SK-N-DZ (cell line): ENCODE results near the gene FOXN1.

ENCODE experiments used
- DNase-seq: peaks from one replicate; pipeline ENCODE4 v3.0.0-alpha.2; 2015; ENCODE audit warnings: low spot score

The FOXN1 gene

DNA sequence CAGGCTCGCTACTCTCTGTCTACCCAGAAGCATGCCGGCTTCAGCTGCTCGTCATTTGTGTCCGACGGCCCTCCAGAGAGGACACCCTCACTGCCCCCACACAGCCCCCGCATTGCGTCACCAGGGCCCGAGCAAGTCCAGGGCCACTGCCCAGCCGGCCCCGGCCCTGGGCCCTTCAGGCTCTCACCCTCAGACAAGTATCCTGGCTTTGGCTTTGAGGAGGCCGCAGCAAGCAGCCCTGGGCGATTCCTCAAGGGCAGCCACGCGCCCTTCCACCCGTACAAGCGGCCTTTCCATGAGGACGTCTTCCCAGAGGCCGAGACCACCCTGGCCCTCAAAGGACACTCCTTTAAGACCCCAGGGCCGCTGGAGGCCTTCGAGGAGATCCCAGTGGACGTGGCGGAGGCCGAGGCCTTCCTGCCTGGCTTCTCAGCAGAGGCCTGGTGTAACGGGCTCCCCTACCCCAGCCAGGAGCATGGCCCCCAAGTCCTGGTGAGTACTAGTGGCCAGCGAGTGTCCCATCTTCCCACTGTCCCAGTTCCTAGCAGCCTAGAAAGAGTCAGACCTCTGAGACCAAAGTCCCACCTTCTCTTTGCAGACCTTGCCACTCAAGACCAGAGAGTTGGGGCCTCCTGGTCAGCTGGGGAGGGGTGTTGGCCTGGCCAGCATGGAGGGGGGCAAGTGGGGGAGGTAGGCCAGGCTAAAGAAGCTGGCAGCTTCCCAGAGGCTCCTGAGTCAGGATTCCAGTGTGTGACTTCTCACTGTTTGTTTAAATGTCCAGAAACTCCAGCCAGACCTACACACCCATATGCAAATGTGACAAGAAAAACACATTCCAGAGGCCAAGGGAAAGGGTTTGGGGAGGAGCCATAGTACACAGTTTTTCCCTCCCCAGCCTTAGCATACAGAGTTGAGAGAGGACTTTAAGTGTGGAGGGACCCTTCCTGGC is 18.6 kb downstream of the FOXN1 start:
- DNase-seq, result no peak

DNA sequence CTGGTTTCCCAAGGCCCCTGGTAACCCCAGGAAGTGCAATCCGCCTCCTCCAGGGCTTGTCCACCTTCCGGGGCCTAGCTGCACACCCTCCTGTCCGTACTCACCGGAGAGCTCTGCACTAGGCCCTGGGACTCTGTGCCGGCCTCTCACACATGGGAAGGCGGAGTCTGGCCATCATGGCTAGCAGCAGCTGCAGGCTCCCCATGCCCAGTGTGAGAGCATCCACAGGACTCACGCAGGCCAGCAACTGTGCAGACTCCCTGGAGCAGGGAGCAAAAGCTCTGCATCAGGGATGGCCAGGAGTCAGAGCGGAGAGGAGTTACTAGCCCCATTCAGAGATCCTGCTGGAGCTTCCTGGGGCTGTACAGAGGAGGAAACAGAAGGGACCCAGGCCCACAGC is 20.2 kb downstream of the FOXN1 start:
- peak; percentile 55 for DNase-seq

DNA sequence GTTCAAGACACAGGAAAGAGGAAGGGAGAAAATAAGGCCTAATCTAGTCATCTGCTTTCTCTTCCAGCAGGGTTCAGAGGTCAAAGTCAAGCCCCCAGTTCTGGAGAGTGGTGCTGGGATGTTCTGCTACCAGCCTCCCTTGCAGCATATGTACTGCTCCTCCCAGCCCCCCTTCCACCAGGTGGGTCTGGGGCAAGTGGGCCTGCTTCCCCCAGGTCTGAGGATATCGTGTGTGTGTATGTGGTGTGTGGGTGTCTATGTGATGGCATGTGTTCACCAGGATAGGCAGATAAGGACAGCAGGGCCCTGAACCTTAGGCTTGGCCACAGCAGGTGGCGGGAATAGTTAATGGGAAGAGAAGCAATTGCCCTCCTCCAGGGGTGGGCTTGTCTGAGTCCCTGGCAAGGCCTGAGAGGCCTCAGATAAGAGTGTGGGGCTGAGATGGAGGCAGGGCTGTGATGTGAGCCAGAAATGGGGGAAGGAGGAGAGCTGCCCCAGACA is 21.1 kb downstream of the FOXN1 start:
- no peak for DNase-seq

DNA sequence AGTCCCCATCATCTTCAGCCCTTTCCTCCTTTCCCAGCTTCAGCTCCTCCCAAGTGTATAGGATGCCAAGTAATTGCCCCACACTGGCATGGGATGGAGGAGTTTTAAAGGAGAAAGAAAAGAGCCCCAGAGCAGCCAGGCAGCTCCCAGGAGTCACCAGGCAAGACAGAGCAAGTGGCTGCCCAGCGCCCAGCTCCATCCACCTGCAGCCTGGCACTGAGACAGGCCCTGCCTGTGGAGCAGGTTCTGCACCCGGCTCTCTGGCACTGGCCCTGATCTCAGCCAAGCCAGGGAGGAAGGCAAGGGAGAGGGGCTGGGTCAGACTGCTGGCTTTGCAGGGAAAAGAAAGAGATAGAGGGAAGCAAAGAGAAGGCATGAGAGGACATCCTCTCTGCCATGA is 21.7 kb downstream of the FOXN1 start:
- no peak for DNase-seq

DNA sequence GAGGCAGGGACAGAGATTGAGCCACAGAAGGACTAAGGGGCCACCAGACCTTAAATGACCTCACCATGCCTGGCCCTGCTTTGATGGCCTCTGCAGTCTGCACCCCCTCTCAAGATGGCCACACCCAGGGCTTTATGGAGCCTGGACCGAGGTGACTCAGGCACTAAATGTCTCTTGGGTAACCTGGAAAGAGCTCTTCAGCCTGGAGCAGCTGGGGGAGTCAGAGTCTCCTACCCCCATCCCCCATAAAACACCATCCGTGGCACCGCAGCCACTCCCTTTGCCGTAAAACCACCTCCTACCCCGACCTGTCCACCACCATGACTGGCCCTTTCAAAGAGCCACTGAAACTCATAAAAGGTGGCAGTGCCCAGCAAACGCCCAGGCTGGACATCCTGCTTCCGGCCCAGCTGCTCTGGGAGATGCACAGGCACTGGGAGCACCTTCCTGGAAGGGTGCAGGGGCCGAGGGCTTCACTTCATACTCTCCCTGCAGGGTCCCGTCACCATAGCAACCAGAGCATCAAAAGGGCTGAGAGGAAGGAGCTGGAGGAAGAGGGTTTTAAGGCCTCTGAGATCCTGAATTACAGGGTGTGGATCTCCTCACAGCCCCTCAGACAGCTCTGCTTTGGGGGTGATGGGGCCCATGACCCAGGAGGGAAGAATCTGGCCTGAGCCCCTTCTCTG is 22.3 kb downstream of the FOXN1 start:
- DNase-seq, result peak; percentile 41

DNA sequence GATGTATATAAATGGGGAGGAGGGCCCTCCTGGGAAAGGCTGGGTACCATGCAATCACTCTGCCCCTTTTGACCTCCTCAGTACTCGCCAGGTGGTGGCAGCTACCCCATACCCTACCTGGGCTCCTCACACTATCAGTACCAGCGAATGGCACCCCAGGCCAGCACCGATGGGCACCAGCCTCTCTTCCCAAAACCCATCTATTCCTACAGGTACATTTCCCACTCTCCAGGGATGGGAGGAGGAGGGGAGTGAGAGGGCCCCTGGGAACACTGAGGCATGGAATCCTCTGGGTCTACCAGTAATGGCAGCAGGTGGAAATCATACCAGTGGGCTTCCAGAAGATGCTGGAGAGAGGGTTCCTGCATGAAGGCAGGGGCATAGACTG is 22.9 kb downstream of the FOXN1 start:
- no peak for DNase-seq

DNA sequence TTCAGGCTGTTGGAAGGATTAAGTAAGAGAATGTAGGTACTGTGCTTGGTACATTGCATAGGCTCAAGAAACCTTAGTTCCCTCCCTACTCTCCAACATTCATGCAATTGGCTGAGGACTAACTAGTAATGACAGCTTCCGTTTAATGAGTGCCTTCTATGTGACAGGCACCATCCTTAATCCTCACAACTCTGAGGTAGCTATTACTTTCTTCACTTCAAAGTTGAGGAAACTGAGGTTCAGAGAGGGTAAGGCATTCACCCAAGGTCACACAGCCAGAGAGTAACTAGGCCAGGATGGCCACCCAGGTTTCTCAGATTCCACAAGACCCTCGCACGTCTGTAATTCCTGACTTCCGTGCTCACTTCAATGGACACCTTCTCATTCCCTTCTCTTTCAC is 24.1 kb downstream of the FOXN1 start:
- no peak for DNase-seq

DNA sequence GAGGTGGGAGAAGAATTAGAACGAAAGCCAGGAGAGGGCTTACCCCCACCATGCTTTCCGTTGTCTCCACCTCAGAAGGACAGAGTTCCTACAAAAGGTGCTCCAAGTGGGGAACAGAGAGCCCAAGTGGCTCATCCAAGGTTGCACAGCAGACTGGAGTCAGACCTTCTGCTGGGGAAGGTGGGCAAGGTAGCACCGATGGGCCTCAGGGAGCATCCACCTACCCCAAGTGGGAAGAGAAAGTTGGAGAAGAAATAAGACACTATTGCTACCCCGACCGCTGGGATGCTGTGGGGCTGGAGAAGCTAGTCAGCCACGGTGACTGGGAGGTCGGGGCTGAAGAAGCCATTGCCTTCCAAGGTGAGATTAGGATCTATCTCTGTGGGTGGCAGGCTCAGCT is 24.8 kb downstream of the FOXN1 start:
- no peak for DNase-seq

DNA sequence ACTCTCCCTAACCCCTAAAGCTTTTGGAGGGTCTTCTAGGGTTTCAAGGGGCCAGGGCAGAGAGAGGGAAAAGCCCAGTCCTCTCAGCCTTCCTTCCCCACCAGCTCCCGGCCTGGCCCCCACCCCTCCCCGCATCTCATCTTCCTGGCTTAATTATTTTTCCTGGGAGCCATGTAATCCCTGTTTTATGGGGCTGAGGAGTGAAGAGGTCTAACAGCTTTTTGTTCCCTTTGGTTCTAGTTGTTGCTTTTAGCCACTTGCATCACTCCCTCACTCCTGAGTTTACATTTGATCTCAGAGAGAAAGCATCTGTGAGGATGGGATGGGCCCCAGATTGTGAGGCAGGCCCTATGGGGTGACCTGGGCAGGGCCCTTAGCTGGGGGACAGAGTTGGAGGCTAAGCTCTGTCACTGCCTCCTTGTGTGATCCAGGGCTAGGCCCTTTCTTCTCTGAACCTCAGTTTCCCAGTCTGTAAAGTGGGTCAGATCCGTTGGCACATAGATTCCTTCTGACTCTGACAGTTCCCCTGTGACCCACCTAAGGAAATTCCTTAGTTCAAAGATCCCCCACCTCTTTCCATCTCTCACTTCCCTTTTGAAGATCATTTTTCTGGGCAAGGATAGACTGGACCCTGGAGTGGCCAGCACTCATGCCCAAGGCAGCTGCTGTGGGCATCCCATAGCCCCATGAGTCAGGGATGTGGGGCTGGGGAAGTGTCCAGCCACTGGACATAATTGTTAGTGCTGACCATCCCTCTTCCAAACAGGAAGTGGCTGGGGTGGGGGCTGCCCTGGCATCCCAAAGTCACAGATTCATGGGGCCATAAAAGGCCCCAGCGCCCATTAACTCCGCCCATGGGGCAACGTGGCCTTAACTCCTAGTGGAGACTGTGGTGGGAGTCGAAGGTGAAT is 26.2 kb downstream of the FOXN1 start:
- DNase-seq, result no peak

DNA sequence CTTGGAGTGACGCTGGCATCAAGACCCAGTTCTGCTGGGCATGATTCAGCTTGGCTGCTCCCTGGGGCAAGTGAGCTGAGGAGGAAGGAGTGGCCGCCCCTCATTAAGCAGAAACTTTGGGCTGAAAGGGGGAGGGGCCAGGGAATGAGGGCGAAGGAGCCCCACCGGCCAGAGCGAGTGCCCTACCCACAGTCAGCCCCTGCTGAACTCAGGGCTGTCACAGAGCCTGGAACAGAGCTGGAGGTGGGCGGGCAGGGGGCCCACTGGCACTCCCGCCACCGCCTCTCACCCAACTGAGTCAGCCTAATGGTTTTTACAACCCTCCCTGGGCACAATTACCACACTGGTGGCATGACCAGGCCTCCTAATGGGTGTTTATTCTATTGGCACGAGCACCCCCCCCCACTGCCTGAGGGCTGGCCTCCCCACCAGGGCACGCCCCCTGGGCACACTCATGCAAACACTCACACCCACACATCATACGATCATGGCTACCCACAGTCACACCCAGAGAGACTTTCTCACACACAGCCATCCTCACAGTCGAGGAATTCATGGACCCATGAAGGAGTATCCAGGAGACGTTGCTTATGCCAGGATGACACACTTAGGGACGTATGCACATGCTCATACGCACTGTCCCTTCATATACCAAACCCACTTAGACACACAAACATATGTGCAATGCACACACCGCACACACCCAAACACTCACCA is 27.1 kb downstream of the FOXN1 start:
- DNase-seq, result no peak

DNA sequence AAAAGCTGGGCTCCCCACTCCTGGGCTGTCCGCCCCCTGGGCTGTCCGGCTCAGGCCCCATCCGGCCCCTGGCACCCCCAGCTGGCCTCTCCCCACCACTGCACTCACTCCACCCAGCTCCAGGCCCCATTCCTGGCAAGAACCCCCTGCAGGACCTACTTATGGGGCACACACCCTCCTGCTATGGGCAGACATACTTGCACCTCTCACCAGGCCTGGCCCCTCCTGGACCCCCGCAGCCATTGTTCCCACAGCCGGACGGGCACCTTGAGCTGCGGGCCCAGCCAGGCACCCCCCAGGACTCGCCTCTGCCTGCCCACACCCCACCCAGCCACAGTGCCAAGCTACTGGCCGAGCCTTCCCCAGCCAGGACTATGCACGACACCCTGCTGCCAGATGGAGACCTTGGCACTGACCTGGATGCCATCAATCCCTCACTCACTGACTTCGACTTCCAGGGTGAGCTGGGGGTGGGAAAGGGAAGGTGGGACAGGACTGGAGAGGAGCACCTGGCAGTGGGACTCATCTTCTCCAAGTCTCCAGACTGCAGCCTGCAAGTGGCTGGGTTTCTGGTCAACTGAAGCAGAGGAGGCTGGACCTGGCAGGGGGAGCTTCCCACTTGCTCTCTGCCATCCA is 28.7 kb downstream of the FOXN1 start:
- DNase-seq, result no peak

DNA sequence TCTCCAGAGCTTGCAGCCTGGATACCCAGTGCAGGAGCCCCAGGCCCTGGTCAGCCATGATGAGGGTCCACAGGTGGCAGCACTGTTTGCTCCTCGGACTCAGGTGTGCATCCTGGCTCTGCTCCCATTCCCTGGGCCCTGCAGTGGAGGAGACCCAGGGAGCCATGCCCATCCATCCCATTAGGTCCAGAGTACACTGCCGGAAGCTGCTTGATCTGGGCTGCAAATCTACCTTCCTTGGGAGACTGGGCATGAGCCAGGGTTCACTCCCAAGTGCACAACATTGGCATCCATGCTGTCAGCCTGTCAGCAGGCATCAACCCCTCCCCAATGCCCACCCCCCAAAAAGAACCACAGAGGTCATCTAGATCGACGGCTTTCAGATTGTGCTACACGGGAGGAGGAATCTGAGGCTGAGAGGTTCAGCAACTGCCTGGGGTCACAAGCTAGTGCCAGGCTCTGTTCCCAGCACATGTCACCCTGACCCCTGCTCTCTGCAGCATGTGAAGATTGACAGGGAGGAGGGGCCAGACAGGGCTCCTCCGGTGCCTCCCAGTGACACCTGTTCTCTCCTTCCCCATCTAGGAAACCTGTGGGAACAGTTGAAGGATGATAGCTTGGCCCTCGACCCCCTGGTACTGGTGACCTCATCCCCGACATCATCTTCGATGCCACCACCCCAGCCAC is 30.5 kb downstream of the FOXN1 start:
- no peak for DNase-seq

DNA sequence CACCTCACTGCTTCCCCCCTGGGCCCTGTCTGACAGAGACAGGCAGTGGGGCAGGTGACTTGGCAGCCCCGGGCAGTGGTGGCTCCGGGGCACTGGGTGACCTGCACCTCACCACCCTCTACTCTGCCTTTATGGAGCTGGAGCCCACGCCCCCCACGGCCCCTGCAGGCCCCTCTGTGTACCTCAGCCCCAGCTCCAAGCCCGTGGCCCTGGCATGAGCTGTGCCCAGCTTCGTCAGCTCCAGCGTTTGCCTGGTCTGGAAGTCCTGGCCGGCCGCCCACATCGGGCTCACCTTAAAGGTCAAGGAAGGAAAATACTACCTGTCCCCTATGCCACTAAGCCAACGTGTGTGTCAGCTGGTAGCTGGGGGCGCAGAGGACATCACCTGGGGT is 31.1 kb downstream of the FOXN1 start:
- no peak for DNase-seq

DNA sequence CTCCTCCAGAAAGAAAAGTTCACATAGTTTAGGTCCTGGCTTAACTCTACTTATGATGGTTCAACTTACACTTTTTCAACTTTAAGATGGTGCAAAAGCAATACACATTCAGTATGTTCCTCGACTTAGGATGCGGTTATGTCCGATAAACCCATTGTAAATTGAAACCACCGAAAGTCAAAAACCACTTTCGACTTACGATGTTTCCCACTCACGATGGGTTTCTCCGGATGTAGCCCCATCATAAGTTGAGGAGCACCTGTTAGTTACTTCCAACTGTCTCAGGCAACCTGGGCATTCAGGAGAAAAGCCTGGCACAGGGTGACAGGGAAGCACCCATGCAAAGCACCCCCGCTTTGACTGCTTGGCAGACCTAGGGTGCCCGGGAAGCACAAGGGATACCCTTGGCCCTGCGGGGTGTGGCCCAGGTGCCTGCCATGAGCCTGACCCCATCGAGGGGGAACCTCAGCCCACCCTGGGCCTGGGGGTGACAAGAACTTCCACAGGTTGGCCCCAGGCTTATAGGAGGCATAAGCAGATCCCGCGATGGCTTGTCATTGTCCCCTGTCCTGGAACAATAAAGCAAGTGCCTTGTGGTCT is 32.2 kb downstream of the FOXN1 start:
- no peak for DNase-seq

DNA sequence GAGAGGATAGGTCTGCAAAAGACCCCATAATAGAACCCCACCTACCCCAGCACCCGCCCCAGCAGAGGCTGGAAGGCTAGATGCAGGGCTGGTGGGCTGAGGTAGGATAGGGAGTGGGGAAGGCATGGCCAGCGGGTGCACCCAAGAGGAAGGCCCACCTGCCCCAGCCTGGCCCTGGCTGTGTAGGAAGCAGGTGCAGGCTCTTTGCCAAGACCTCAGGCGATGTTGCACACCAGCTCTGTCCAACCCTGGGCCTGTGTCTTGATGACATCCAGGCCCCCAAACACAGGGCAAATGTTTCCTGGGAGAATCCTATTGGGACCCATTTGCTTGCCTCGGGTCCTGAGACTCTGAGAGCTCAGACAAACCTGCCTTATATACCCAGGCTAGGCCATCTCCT is 34.1 kb downstream of the FOXN1 start:
- DNase-seq, result no peak

DNA sequence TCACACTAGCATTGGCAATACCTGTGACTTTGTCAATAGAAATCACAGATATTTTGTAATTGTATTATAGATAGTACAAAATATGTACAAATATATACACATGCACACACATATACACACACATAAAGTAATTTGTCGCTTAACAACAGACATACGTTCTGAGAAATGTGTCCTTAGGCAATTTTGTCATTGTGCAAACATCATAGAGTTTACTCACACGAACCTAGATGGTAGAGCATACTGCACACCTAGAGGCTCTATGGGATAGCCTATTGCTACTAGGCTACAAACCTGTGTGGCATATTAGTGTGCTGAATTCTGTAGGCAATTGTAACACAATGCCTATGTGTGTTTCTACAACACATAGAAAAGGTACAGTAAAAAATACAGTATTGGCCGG is 35.3 kb downstream of the FOXN1 start:
- no peak for DNase-seq

DNA sequence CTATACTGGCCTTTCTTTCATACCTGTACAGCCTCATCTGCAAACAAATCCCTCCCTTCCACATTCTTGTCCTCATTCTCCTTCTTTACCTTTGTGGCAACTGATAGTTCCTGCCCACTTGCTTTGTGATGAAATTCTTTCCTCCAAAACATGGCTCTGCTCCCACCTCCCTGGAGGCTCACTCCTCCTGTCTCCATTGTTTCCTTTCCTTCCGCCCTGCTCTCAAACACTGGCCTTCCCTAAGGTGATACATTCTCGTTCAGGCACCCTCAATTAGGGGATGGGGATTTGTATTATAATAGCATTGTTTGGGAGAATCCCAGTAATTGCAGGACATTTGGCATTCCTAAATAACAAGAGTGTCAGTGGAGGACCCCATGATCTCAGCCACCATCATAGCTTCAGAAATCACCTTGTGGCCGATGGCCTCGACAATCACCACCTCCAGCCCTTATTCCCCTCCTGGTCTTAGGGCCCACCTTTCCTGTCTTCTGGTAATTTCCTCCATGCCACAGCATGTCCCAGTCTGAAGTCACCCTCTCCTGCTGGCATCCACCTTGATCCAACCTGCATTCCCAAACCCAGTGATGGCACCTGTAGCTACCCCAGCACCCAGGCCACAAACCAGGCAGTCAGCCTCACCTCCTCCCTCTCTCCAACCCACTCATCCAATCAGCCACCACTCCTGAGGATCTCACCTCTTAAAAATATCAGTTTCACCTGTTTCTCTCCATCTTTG is 38.4 kb downstream of the FOXN1 start:
- DNase-seq, result no peak

DNA sequence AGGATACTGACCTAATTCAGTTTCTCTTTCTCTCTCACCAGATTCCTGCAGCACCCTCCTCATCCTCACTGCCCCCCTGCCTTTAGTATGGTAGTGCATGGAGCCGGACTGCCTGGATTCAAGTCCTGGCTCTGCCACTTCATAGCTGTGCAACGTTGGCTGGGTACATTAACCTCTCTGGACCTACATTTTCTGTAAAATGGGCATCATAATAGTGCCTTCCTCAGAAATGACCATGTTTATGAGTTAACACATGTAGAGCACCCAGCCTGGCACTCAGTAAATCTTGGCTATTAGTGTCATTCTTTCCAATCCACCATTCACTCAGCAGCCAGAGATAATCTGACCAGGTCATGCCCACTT is 39.0 kb downstream of the FOXN1 start:
- DNase-seq, result no peak

DNA sequence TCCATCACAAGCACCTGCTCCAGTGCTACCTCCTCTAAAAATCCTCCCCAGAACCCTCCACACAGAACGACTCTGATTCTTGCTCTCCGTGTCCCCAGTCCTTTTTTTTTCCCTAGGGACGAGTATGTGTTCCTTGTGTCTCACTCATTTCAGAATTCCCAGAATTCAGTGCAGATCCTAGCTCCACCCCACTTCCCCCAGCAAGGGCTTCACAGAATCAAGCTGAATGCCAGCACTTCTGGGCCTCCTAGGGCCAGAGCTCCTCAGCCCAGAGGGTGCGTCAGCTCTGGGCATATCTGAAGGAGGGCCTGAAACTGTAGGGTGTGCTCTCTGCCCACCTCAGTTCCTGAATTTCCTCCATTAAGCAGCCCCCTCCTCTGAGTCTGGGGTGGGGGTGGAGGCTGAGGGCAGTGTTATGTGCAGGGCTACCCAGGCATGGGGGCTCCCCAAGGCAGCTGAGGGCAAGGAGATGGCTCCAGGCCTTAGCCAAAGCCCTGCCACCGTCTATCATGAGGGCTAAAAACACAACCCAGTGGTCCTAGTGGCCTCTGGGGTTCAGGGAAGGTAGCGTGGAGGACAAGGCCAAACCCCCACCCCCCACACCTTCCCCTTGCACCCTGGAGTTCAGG is 39.8 kb downstream of the FOXN1 start:
- DNase-seq, result peak; percentile 63
